Memory B cell (primary cell): ENCODE measurements around the gene VSIG10.
"Not testable (repeated sequence)": the region's sequence is repeated elsewhere in the genome, so short reads cannot be mapped to it uniquely, and the experiment has no call there.

Experiments used
- ATAC-seq: fragments of 150-1000 bp; cut with Tn5 transposase; 2 replicates; pipeline ENCODE4 v1.10.0; 2021; ENCODE audit warnings: low read depth, mild to moderate bottlenecking, moderate library complexity
- DNase-seq, 2 donors: peaks; one replicate each; pipeline ENCODE4 v3.0.0; 2022; ENCODE audit warnings: low spot score in 2 of 2
- H3K27ac Mint-ChIP-seq: one replicate; pipeline ENCODE4 v1.8.0; 2022; ENCODE audit warnings: mild to moderate bottlenecking, moderate library complexity, mixed read lengths
- H3K27me3 Mint-ChIP-seq: one replicate; pipeline ENCODE4 v1.8.0; 2022; ENCODE audit warnings: mixed read lengths
- H3K36me3 Mint-ChIP-seq: one replicate; pipeline ENCODE4 v1.8.0; 2022; ENCODE audit warnings: mild to moderate bottlenecking, mixed read lengths
- H3K4me1 Mint-ChIP-seq: one replicate; pipeline ENCODE4 v1.8.0; 2022; ENCODE audit warnings: mixed read lengths
- H3K4me3 Mint-ChIP-seq: one replicate; pipeline ENCODE4 v1.8.0; 2022; ENCODE audit warnings: mild to moderate bottlenecking, moderate library complexity, mixed read lengths
- H3K9me3 Mint-ChIP-seq: one replicate; pipeline ENCODE4 v1.8.0; 2022; ENCODE audit warnings: mixed read lengths

VSIG10 gene

GRCh38 chr12:118098401-118098800 lies 5.4 kb downstream of the VSIG10 start:
- no peak for DNase-seq
- no peaks in the 10 kb centered on the region for H3K9me3 Mint-ChIP-seq
- no peak for ATAC-seq
- no peak overlapping the region for H3K4me3 Mint-ChIP-seq
- H3K27ac Mint-ChIP-seq, result no peak overlapping the region
- H3K4me1 Mint-ChIP-seq, result peaks cover 2% of the 10 kb centered on the region
- H3K27me3 Mint-ChIP-seq, result peaks cover 13% of the 10 kb centered on the region
- no peaks in the 10 kb centered on the region for H3K36me3 Mint-ChIP-seq

GRCh38 chr12:118094039-118094438 lies 9.8 kb downstream of the VSIG10 start:
- ATAC-seq (no peak), DNase-seq (no peak)
- Mint-ChIP-seq H3K36me3 (no peaks in the 10 kb centered on the region), H3K9me3 (no peaks in the 10 kb centered on the region), H3K27me3 (peaks cover 3% of the 10 kb centered on the region), H3K27ac (no peak overlapping the region), H3K4me1 (no peaks in the 10 kb centered on the region), H3K4me3 (no peak overlapping the region)

GRCh38 chr12:118089782-118090181 lies 14.0 kb downstream of the VSIG10 start:
- no peaks in the 10 kb centered on the region for H3K36me3 Mint-ChIP-seq
- H3K27me3 Mint-ChIP-seq, result peaks cover 3% of the 10 kb centered on the region
- no peaks in the 10 kb centered on the region for H3K9me3 Mint-ChIP-seq
- no peak for ATAC-seq
- no peak overlapping the region for H3K4me3 Mint-ChIP-seq
- H3K4me1 Mint-ChIP-seq, result no peaks in the 10 kb centered on the region
- H3K27ac Mint-ChIP-seq, result no peak overlapping the region
- no peak for DNase-seq

- ATAC-seq, result no peak
- Mint-ChIP-seq H3K36me3 (peaks cover 3% of the 10 kb centered on the region), H3K4me3 (no peak overlapping the region), H3K9me3 (no peaks in the 10 kb centered on the region), H3K27me3 (peaks cover 11% of the 10 kb centered on the region), H3K4me1 (no peaks in the 10 kb centered on the region), H3K27ac (no peak overlapping the region)
- no peak for DNase-seq
Observed at GRCh38 chr12:118082161-118082560, 21.6 kb downstream of the VSIG10 start.

DNA sequence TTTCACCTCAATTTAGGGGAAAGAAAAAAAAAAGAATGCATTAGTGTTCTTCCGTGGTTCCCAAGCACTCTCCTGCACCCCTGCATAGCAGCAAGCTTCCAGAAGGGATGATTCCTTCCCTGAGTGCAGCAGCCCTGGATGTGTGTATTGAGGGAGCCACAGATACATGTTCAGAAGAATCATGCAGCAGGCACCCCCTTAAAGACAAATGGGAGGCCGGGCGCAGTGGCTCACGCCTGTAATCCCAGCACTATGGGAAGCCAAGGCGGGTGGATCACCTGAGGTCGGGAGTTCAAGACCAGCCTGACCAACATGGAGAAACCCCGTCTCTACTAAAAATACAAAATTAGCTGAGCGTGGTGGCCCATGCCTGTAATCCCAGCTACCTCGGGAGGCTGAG lies 22.3 kb downstream of the VSIG10 start:
- H3K4me3 Mint-ChIP-seq, H3K36me3 Mint-ChIP-seq, ATAC-seq, H3K4me1 Mint-ChIP-seq, DNase-seq, H3K9me3 Mint-ChIP-seq, H3K27ac Mint-ChIP-seq: not testable (repeated sequence)
- H3K27me3 Mint-ChIP-seq, result peaks cover 12% of the 10 kb centered on the region

GRCh38 chr12:118073768-118074167 lies 30.0 kb downstream of the VSIG10 start:
- Mint-ChIP-seq H3K36me3 (peaks cover 3% of the 10 kb centered on the region), H3K27ac (no peak overlapping the region), H3K9me3 (no peaks in the 10 kb centered on the region), H3K4me1 (no peaks in the 10 kb centered on the region), H3K27me3 (peaks cover 3% of the 10 kb centered on the region), H3K4me3 (no peak overlapping the region)
- no peak for DNase-seq
- no peak for ATAC-seq

DNA sequence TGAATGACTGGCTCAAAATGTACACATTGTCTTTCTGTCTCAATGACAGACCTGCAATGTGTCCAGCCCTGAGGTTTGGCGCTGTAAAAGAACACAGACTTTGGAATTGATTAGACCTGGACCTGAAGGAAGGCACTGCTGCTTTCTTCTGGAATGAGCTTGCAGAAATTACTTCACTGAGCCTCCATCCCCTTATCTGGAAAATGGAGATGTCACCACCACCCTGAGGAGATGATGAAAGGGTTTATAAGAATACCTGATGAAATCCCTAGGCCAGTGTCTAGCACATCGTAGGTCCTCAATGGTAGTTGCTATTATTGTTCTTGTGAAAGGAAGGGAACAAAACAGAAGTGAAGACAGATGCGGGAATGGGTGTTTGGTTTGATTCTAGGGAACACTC lies 33.2 kb downstream of the VSIG10 start:
- Mint-ChIP-seq H3K9me3 (no peaks in the 10 kb centered on the region), H3K4me1 (peaks cover 2% of the 10 kb centered on the region), H3K27me3 (peaks cover 5% of the 10 kb centered on the region), H3K36me3 (no peaks in the 10 kb centered on the region), H3K27ac (no peak overlapping the region), H3K4me3 (no peak overlapping the region)
- ATAC-seq (no peak), DNase-seq (no peak)

DNA sequence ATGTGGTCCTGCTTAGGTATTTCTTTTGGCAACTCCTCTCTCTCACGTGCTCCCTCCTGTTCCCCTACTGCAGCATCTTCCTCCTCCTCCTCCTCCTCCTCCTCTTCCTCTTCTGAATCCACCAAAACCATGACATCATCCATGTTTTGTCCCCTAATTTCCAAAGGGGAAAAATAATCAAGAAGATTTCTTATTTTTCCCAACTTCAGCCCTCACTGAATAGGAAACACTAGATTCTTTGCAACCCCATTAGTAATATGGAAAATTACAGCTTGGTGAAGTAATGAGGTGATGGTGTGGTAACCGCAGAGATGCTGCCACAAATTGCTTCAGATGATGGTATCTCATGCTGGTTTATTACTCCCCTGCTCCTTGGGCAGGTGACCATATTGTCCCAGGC lies 35.4 kb downstream of the VSIG10 start:
- Mint-ChIP-seq H3K9me3 (no peaks in the 10 kb centered on the region), H3K27me3 (peaks cover 6% of the 10 kb centered on the region), H3K4me1 (peaks cover 16% of the 10 kb centered on the region), H3K4me3 (no peak overlapping the region), H3K36me3 (no peaks in the 10 kb centered on the region), H3K27ac (no peak overlapping the region)
- ATAC-seq (no peak), DNase-seq (no peak)

DNA sequence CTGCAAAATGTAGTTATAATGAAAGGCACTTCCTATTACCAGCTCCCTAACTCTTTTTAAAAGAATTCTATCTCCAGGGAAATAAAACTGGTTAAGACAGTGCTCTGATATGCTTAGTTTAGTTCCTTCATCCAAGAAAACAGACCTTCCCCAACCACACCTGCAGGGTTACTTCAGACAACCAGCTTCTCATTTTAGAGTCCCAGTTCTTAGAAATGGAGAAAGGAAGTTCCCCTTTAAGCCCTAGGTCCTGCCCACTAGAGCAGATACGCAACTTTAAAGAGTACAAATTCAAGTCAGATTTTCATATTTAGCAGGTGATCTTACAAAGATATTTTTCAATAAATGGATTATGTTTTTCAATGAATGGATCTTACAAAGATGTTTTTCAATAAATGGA lies 38.4 kb downstream of the VSIG10 start:
- H3K27ac Mint-ChIP-seq, result no peak overlapping the region
- no peak for DNase-seq
- H3K27me3 Mint-ChIP-seq, result peaks cover 6% of the 10 kb centered on the region
- ATAC-seq, result peak; percentile 61
- H3K4me1 Mint-ChIP-seq, result peaks cover 31% of the 10 kb centered on the region
- H3K4me3 Mint-ChIP-seq, result peak overlapping the region; percentile 56
- no peaks in the 10 kb centered on the region for H3K9me3 Mint-ChIP-seq
- no peaks in the 10 kb centered on the region for H3K36me3 Mint-ChIP-seq

DNA sequence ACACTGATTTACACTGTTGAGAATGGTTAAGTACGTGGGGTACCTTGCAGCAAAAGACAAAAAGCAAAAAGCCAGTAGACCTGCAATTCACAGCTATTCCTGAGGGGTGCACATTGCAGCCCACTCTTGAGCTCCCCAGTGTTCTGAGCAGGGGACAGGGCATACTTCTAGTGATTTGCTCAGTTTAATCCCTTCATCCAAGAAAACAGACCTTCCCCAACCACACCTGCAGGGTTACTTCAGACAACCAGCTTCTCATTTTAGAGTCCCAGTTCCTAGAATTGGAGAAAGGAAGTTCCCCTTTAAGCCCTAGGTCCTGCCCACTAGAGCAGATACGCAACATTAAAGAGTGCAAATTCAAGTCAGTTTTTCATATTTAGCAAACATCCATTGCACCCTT lies 39.2 kb downstream of the VSIG10 start:
- H3K27me3 Mint-ChIP-seq, result peaks cover 6% of the 10 kb centered on the region
- H3K27ac Mint-ChIP-seq, result no peak overlapping the region
- ATAC-seq, result peak; percentile 30
- no peak for DNase-seq
- no peak overlapping the region for H3K4me3 Mint-ChIP-seq
- no peaks in the 10 kb centered on the region for H3K9me3 Mint-ChIP-seq
- H3K36me3 Mint-ChIP-seq, result no peaks in the 10 kb centered on the region
- H3K4me1 Mint-ChIP-seq, result peaks cover 38% of the 10 kb centered on the region

DNA sequence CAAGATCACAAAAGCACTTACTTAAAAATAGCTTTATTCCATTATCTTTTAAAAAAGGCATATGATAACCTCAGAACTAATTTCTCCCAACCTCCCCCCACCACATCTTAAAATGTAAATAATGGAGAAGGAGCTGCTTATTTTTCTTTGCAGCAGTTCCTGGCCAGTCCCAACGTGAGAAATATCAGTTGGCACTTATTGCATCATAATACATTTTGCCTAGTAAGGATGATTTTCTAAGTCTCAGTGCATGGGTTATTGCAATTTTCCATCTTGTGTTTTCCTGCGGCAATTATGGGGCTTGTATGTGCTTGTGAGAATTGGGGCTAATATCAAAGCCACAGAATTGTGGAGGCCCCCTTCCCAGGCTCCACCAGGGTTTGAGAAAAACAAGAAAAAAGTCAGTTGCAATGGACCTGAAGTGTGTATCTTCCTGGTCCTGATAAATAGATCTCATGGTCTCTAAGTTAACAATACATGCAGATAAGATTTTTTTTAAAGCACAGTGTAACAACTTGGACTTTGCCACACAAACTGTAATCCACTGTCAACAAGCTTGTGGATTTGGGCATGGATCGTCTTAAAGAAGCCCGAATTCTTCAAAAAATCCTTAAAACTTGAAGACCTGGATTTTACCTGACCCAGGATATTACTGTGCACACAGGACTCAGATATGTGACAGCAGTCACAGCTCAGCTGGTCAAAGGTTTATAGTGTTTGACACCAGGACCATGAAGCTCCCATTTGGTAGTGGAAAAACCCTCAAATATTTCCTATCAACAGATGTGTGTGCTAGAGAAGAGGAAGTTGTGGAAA lies 40.0 kb downstream of the VSIG10 start:
- DNase-seq (no peak), ATAC-seq (no peak)
- H3K27me3 Mint-ChIP-seq, result peaks cover 6% of the 10 kb centered on the region
- no peaks in the 10 kb centered on the region for H3K9me3 Mint-ChIP-seq
- peaks cover 40% of the 10 kb centered on the region for H3K4me1 Mint-ChIP-seq
- H3K4me3 Mint-ChIP-seq, result no peak overlapping the region
- no peak overlapping the region for H3K27ac Mint-ChIP-seq
- no peaks in the 10 kb centered on the region for H3K36me3 Mint-ChIP-seq

GRCh38 chr12:118061873-118062843 lies 41.7 kb downstream of the VSIG10 start:
- ATAC-seq, result no peak
- peaks cover 40% of the 10 kb centered on the region for H3K4me1 Mint-ChIP-seq
- peaks cover 2% of the 10 kb centered on the region for H3K27me3 Mint-ChIP-seq
- no peak for DNase-seq
- no peaks in the 10 kb centered on the region for H3K9me3 Mint-ChIP-seq
- peak overlapping the region; percentile 89 for H3K4me3 Mint-ChIP-seq
- peak overlapping the region; percentile 56 for H3K27ac Mint-ChIP-seq
- no peaks in the 10 kb centered on the region for H3K36me3 Mint-ChIP-seq

DNA sequence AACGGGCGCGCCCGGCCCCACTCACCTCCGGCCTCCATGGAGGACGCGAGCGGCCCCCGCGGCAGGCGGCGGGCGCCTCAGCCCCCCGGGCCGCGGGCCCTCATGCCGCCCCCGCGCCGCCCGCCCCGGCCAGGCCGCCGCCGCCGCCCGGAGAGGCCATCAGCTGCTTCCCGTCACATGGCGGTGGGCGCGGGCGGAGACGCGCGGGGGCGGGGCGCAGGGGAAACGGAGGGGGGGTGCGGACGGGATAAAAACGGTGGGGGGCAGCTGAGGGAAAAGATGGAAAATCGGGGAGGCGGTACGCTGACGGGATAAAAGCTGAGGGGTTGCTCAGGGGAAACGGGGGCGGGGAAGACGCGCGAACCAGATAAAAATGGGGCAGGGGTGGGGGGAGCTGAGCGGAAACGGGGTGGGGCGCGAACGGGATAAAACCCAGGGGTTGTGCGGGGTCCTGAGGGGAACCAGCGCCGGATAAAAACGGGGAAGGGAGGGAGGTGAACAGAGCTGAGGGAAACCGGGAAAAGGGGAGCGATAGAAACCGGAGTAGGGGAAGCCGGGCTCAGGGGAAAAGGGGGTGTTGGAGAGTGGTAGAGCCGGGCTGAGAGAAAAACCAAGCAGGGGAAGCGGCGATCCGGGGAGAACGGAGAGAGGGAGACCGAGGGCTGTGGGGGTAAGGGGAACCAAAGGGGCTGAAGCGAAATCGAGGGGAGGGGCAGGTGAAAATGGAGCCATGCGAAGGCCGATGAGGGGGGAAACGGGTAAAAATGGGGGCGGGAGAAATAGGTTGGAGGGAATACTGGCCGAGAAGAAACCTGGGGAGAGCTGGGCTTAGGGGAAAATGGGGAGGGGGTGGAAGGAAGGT lies 42.6 kb downstream of the VSIG10 start, which contains the start of gene WSB2:
TSS of gene WSB2 (minus strand) at position 169 of the 862 bp plus-strand sequence. CDS start at position 38, 131 bp downstream.
- peaks cover 2% of the 10 kb centered on the region for H3K27me3 Mint-ChIP-seq
- no peaks in the 10 kb centered on the region for H3K9me3 Mint-ChIP-seq
- ATAC-seq, result peak; percentile 59
- H3K4me1 Mint-ChIP-seq, result peaks cover 40% of the 10 kb centered on the region
- H3K4me3 Mint-ChIP-seq, result peak within 1 kb of the TSS; percentile 89
- H3K27ac Mint-ChIP-seq, result peak within 1 kb of the TSS; percentile 56
- peak in 1 of 2 donors; percentile 24 for DNase-seq
- no peaks in the 10 kb centered on the region for H3K36me3 Mint-ChIP-seq
